H1 (cell line): ENCODE results near the gene AP1M1. TPM values are rescaled to one million over a fixed set of nuclear protein-coding genes. Genes with fewer than 3 reads are reported as not detected.

Experiments used
- CTCF ChIA-PET: fragments of 300-600 bp; sonication (Branson Sonifier 250); formaldehyde crosslinking; loops from one replicate; lab custom pipeline; 2021; ENCODE audit not compliant: partially characterized antibody; lab: Charles Lee
- POLR2A ChIA-PET: fragments of 300-600 bp; sonication (Branson Sonifier 250); formaldehyde crosslinking; loops from one replicate; lab custom pipeline; 2021; ENCODE audit warnings: inconsistent platforms; ENCODE audit not compliant: partially characterized antibody; lab: Charles Lee
- DNase-seq, 2 experiments: peaks; one replicate each; pipeline versions ENCODE4 v3.0.0 to v3.0.0-alpha.2; 2010 to 2022; ENCODE audit warnings: low spot score in 2 of 2, low read depth in 1 of 2, mixed read lengths in 1 of 2
- FAIRE-seq: peaks from 2 replicates; lab custom pipeline; 2011; peaks lifted over from hg19 to GRCh38; lab: Jason Lieb, UNC
- H2AFZ ChIP-seq: 2 replicates; pipeline ENCODE4 v1.8.1; 2012; ENCODE audit warnings: low read length, inconsistent platforms
- H2AK5ac ChIP-seq: 2 replicates; pipeline ENCODE4 v1.6.1; 2013; ENCODE audit warnings: low read depth, low read length
- H2BK120ac ChIP-seq: replicated peaks from 2 replicates; pipeline ENCODE3; 2013; ENCODE audit warnings: low read depth, low read length, inconsistent platforms
- H2BK12ac ChIP-seq: 2 replicates; pipeline ENCODE4 v1.6.1; 2013; ENCODE audit warnings: low read depth, low read length
- H2BK15ac ChIP-seq: 2 replicates; pipeline ENCODE4 v1.6.1; 2013; ENCODE audit warnings: low read length
- H2BK20ac ChIP-seq: 2 replicates; pipeline ENCODE4 v1.6.1; 2013; ENCODE audit warnings: low read length
- H2BK5ac ChIP-seq: 2 replicates; pipeline ENCODE4 v1.6.1; 2013; ENCODE audit warnings: low read depth, low read length
- H3K14ac ChIP-seq: 2 replicates; pipeline ENCODE4 v1.6.1; 2013; ENCODE audit warnings: inconsistent platforms; ENCODE audit not compliant: insufficient read length
- H3K18ac ChIP-seq: 2 replicates; pipeline ENCODE4 v1.6.1; 2013; ENCODE audit warnings: low read length; ENCODE audit errors: extremely low read depth
- H3K23ac ChIP-seq: 2 replicates; pipeline ENCODE4 v1.6.1; 2013; ENCODE audit warnings: inconsistent platforms; ENCODE audit not compliant: insufficient read length
- H3K23me2 ChIP-seq: 2 replicates; pipeline ENCODE4 v1.6.1; 2013; ENCODE audit warnings: low read depth, low read length
- H3K27ac ChIP-seq: 2 replicates; pipeline ENCODE4 v1.6.1; 2011; ENCODE audit warnings: low read depth, low read length, inconsistent platforms
- H3K27me3 ChIP-seq, 4 experiments: replicated peaks in 1 of 4; 1 replicate in 1 of 4; 2 replicates in 3 of 4; pipeline versions ENCODE4 v1.6.1 to v1.8.1; 2011 to 2013; ENCODE audit warnings: low read length in 3 of 4, mild to moderate bottlenecking in 3 of 4, inconsistent platforms in 2 of 4, mixed read lengths in 2 of 4, moderate library complexity in 1 of 4; ENCODE audit not compliant: control insufficient read depth in 3 of 4, insufficient read depth in 3 of 4; ENCODE audit errors: extremely low read depth in 1 of 4
- H3K36me3 ChIP-seq, 4 experiments: 2 replicates each; pipeline versions ENCODE4 v1.6.1 to v1.8.1; 2011 to 2013; ENCODE audit warnings: mild to moderate bottlenecking in 4 of 4, low read length in 3 of 4, moderate library complexity in 2 of 4, control low read depth in 1 of 4, inconsistent platforms in 1 of 4; ENCODE audit not compliant: insufficient read depth in 4 of 4, control insufficient read depth in 2 of 4
- H3K4ac ChIP-seq: replicated peaks from 2 replicates; pipeline ENCODE3; 2013; ENCODE audit warnings: low read length, low read depth, mixed read lengths, inconsistent platforms; ENCODE audit not compliant: insufficient read length
- H3K4me1 ChIP-seq, 4 experiments: replicated peaks in 1 of 4; 1 replicate in 1 of 4; 2 replicates in 3 of 4; pipeline versions ENCODE4 v1.6.1 to v1.8.1; 2011 to 2013; ENCODE audit warnings: low read length in 3 of 4, inconsistent platforms in 2 of 4, mixed read lengths in 1 of 4; ENCODE audit not compliant: insufficient read depth in 4 of 4, control insufficient read depth in 3 of 4
- H3K4me2 ChIP-seq, 2 experiments: 2 replicates each; pipeline versions ENCODE4 v1.6.1 to v1.8.1; 2011 to 2013; ENCODE audit warnings: low read depth in 2 of 2, low read length in 2 of 2, control low read depth in 1 of 2, inconsistent platforms in 1 of 2, mild to moderate bottlenecking in 1 of 2; ENCODE audit not compliant: insufficient read depth in 1 of 2
- H3K4me3 ChIP-seq, 4 experiments: fragments of 200-600, 300-600 bp in 1 of 4; sonication (generic), shearing (Covaris generic), sonication (Bioruptor Twin) in 1 of 4; 2 replicates each; pipeline versions ENCODE4 v1.5.1 to v1.8.1; 2011 to 2016; ENCODE audit warnings: low read length in 4 of 4, low read depth in 3 of 4, control low read depth in 2 of 4, inconsistent platforms in 2 of 4, mild to moderate bottlenecking in 2 of 4, mixed read lengths in 1 of 4, moderate library complexity in 1 of 4; ENCODE audit not compliant: insufficient read depth in 2 of 4; ENCODE audit errors: extremely low read depth in 1 of 4
- H3K56ac ChIP-seq: replicated peaks from 2 replicates; pipeline ENCODE3; 2013; ENCODE audit warnings: low read depth, mild to moderate bottlenecking, mixed read lengths, low read length, inconsistent platforms; ENCODE audit not compliant: insufficient read length
- H3K79me1 ChIP-seq: 2 replicates; pipeline ENCODE4 v1.6.1; 2013; ENCODE audit warnings: low read depth, low read length, control low read depth
- H3K79me2 ChIP-seq, 2 experiments: 2 replicates each; pipeline versions ENCODE4 v1.6.1 to v1.8.1; 2012 to 2013; ENCODE audit warnings: low read length in 2 of 2, mild to moderate bottlenecking in 2 of 2, inconsistent platforms in 1 of 2; ENCODE audit not compliant: insufficient read depth in 2 of 2, control insufficient read depth in 1 of 2
- H3K9ac ChIP-seq, 4 experiments: replicated peaks in 1 of 4; 1 replicate in 1 of 4; 2 replicates in 3 of 4; pipeline versions ENCODE4 v1.6.1 to v1.8.1; 2011 to 2013; ENCODE audit warnings: low read depth in 3 of 4, low read length in 3 of 4, control low read depth in 2 of 4, mild to moderate bottlenecking in 2 of 4, moderate library complexity in 2 of 4, inconsistent platforms in 1 of 4; ENCODE audit errors: extremely low read depth in 1 of 4
- H3K9me3 ChIP-seq, 2 experiments: 2 replicates each; pipeline versions ENCODE4 v1.6.1 to v1.8.1; 2012 to 2013; ENCODE audit warnings: mild to moderate bottlenecking in 2 of 2, moderate library complexity in 2 of 2, control low read depth in 1 of 2, inconsistent platforms in 1 of 2, low read depth in 1 of 2, low read length in 1 of 2, mixed read lengths in 1 of 2; ENCODE audit not compliant: insufficient read depth in 2 of 2
- H4K20me1 ChIP-seq, 2 experiments: replicated peaks in 1 of 2; 2 replicates each; pipeline versions ENCODE3 to v1.8.1; 2011 to 2013; ENCODE audit warnings: inconsistent platforms in 2 of 2, low read length in 2 of 2, mild to moderate bottlenecking in 1 of 2; ENCODE audit not compliant: insufficient read depth in 2 of 2, control insufficient read depth in 1 of 2
- H4K5ac ChIP-seq: 2 replicates; pipeline ENCODE4 v1.6.1; 2013; ENCODE audit warnings: low read length, low read depth, mixed read lengths, inconsistent platforms; ENCODE audit not compliant: insufficient read length
- H4K8ac ChIP-seq: 2 replicates; pipeline ENCODE4 v1.8.0; 2013; ENCODE audit warnings: mild to moderate bottlenecking, moderate library complexity, low read length, inconsistent platforms; ENCODE audit not compliant: insufficient read depth; ENCODE audit errors: extremely low read depth
- H4K91ac ChIP-seq: replicated peaks from 2 replicates; pipeline ENCODE3; 2013; ENCODE audit warnings: low read length, mixed read lengths, inconsistent platforms; ENCODE audit not compliant: insufficient read length
- YY1 ChIP-seq: IDR thresholded peaks from 2 replicates; pipeline ENCODE4 v1.6.1; 2011; ENCODE audit warnings: low read depth, mild to moderate bottlenecking, low read length
- WGBS, 2 experiments: shearing (Covaris generic) in 1 of 2; methylation state at CpG; one replicate each; pipeline versions ENCODE4 v1.1.6 to v1.1.7; 2013 to 2015; ENCODE audit warnings: low lambda C conversion rate in 2 of 2, mixed read lengths in 2 of 2, inconsistent platforms in 1 of 2, low coverage in 1 of 2, missing lambda C conversion rate in 1 of 2; ENCODE audit not compliant: insufficient replicate concordance in 2 of 2, insufficient coverage in 1 of 2, insufficient read length in 1 of 2; ENCODE audit errors: extremely low coverage in 1 of 2, missing lambda C conversion rate in 1 of 2; 5-methylcytosine and 5-hydroxymethylcytosine counted together
- polyA plus RNA-seq, 7 experiments: library from polyadenylated mRNA; depleted of rRNA in 3 of 7; stranded (reverse) in 5 of 7; unstranded in 2 of 7; fragments of >200 nt in 5 of 7; fragments of 200-250 nt in 2 of 7; gene quantifications; 1 replicate in 5 of 7; 2 replicates in 1 of 7; 4 replicates in 1 of 7; pipeline versions ENCODE4 v1.2.1 to v1.2.3, GENCODE V29; 2011 to 2013; ENCODE audit warnings: missing spikeins in 2 of 7, mixed read lengths in 2 of 7
- total RNA-seq: library from RNA; stranded (reverse); fragmentation: NEBNext Ultra II Directional; extraction: Animal tissue kit (Norgen Biotek cat#: 25700); gene quantifications from 2 replicates; pipeline ENCODE4 v1.2.1, GENCODE V29; 2021

Gene AP1M1
- total and polyA plus RNA-seq, 2 of the 8 experiments (the other 6 are each of a cell fraction or from before 2014, with no cell fraction given), result 30.9 to 37.5 TPM

GRCh38 chr19:16258440-16258903, 60.8 kb downstream of the AP1M1 start:
- Histone ChIP-seq H3K4ac (no peak overlapping the region), H3K4me2 (no peak overlapping the region), H3K9ac (no peak overlapping the region), H3K36me3 (no peaks in the 10 kb centered on the region; a peak in 1 of 8 replicates), H2AK5ac (no peak overlapping the region), H3K23me2 (peaks cover 5% of the 10 kb centered on the region; the same call in 1 of the 2 replicates), H3K27ac (no peak overlapping the region), H3K4me3 (no peak overlapping the region), H2BK12ac (no peak overlapping the region), H2BK5ac (no peak overlapping the region), H3K23ac (no peak overlapping the region), H3K79me2 (peaks cover 0 to 3% of the 10 kb centered on the region in 2 experiments; a peak in 1 of 4 replicates), H4K8ac (no peak overlapping the region), H2BK120ac (no peak overlapping the region), H2BK15ac (no peak overlapping the region), H3K14ac (no peak overlapping the region), H3K79me1 (no peaks in the 10 kb centered on the region), H3K9me3 (no peaks in the 10 kb centered on the region), H2AFZ (no peak overlapping the region), H3K27me3 (no peaks in the 10 kb centered on the region), H3K4me1 (no peaks in the 10 kb centered on the region; a peak in 1 of 7 replicates), H2BK20ac (no peak overlapping the region), H4K5ac (no peak overlapping the region), H4K91ac (no peak overlapping the region), H3K18ac (no peak overlapping the region), H3K56ac (no peak overlapping the region), H4K20me1 (peaks cover 0 to 3% of the 10 kb centered on the region in 2 experiments)
- CTCF ChIA-PET, result interaction anchor here (0.6 to 2.7 kb wide), 7 partner anchors 9 to 160 kb away, joined by 3 to 13 read pairs (median 4); no protein-coding TSS in a partner anchor
- WGBS, 2 experiments, result 81% methylated on average over 17 of the region's 18 CpGs; no CpG with 5 or more reads in 1 of the 2 experiments
- DNase-seq, result no peak
- no peak for TF ChIP-seq YY1
- POLR2A ChIA-PET, result no interaction called here
- no peak for FAIRE-seq
